GM19395 (cell line): ENCODE results near the gene SIL1.

Source experiments
- ATAC-seq: cut with Tn5 transposase; IDR thresholded peaks from one replicate; pipeline ENCODE4 v1.9.1; 2021; ENCODE audit warnings: mild to moderate bottlenecking, moderate library complexity; ENCODE audit not compliant: unreplicated experiment

SIL1 gene

DNA sequence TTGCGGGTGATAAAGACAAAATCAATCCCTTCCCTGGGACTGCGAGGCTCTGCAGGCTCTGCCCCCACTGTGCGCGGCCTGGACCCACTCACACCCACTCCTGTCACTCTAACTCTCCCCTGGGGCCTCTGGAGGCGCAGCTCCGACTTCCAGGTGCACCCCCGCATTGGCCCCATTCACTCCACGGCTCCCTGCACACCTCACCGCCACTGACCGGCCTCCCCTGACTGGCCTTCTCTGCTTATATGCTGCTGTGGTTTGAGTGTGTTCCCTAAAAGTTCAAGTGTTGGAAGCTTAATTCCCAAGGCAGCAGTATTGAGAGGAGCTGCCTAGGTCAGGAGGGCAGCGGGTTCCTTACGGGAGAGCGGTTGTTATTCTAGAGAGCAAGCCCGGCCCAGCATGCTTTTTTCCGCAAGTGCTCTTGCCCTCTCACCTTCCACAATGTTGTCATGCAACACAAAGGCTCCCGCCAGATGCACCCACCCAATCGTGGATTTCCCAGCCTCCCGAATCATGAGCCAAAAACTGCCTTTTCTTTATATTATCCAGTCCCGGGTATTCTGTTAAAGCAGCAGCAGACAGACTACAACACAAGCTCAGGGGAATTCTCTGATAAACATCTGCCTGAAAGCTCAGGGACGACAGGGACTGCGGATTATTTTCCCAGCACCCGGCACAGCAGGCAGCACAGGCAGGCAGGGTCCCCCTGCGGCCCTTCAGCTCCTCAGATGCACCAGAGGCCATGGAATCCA, 249.5 kb downstream of the SIL1 start:
- ATAC-seq, result no peak

DNA sequence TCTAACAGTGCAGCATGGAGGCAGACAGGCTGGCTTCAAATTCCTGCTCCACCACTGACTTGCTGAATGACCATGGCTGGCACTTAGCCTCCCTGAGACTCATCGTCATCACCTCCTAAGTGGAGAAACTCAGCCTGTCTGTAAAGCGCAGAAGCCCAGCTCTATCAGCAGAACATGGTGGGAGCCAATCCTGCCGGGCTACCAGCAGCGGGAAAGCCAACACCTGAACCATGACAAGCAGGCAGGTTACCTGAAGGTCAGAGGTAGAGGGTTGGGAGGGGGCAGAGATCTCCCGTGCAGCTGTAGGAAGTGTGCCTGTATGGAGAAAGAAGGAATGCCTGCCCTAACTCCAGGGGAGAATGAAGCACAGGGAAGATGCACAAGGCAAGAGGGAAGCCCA, 250.4 kb downstream of the SIL1 start:
- ATAC-seq, result no peak

DNA sequence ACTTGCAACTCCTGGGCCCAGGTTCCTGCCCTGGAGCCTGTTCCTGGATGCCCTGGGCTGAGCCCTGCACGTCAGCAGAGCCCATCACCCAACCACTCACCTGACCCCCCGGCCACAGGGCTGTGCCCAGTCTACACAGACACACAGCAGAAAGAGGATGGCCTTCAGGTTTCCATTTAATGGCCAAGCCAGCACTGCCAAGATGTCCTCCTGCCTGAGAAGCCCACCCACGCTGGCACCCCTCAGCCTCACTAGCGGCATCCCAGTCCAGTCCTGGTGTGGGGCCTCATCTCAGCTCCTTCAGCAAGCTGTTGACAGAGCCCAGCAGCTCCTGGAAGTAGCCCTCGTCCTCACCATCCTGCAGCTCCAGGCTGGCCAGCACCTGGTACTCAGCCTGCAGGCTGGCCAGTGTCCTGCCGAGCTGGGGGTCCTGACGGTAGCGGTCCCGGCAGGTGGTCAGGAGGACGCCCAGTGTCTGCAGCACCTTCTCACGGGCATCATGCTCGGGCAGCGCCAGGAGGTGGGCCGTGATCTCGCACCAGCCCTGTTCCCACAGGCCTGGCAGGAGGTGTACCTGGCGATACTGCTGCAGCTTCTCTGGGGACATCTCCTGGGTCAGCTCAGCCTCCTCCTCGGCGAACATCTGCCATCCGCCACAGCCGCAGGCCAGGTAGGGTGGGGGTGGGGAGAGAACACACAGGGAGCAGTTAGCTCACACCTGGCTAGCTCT, 251.2 kb downstream of the SIL1 start:
- ATAC-seq, result no peak

DNA sequence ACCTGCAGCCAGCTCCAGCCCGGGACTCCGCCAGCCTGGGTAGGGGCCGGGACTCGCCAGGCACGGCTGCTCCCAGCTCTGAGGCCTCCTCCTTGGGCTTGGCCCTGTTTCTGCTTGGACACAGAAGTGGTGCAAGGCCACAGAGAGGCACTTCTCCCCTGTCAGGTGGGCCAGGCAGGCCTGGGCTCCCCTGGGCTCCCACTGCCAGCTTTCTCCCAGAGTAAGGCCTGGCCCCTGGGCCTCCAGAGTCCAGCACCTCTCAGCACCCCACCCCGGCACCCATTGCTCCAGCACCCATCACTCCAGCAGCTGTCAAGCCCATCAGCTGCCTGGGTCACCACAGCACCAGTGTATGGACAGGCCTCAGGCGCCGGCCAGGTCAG, 251.9 kb downstream of the SIL1 start:
- ATAC-seq, result no peak

DNA sequence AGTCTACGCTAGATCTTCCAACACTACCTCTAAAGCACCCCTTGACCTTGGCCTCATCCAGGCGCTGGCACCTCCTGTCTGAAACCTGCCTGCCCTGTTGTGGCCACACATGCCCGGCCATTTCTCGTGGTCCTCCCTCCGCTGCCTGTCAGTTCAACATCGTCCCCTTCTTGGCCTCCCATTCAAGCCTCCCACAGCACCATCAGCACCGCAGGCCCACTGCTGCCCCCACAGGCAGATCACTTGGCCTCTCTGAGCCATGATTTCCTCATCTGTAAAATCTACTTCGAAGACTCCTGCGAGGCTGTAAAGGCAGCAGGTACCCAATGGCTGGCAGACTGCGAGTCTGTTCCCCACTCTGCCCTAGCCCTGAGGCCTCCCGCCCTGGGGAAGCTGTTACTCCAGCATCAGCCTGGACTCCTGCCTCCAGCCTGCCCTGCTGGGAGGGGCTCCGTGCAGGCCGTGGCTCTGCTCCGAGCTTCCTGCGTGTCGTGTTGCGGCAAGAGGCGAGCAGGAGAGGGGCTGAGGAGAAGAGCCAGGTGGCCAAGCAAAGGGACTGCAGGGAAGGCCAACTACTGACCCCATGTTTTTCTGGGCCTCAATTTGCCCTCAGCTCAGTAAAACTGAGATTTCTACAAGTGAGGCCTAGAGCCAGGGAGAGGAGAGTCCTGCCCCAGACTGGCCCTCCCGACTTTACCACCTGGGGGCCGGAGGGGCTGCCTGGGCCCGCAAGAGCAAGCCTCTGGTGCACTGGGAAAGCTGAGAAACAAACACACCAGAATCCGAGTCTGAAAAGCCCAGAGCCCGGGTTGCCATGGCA, 252.5 kb downstream of the SIL1 start:
- ATAC-seq, result no peak

DNA sequence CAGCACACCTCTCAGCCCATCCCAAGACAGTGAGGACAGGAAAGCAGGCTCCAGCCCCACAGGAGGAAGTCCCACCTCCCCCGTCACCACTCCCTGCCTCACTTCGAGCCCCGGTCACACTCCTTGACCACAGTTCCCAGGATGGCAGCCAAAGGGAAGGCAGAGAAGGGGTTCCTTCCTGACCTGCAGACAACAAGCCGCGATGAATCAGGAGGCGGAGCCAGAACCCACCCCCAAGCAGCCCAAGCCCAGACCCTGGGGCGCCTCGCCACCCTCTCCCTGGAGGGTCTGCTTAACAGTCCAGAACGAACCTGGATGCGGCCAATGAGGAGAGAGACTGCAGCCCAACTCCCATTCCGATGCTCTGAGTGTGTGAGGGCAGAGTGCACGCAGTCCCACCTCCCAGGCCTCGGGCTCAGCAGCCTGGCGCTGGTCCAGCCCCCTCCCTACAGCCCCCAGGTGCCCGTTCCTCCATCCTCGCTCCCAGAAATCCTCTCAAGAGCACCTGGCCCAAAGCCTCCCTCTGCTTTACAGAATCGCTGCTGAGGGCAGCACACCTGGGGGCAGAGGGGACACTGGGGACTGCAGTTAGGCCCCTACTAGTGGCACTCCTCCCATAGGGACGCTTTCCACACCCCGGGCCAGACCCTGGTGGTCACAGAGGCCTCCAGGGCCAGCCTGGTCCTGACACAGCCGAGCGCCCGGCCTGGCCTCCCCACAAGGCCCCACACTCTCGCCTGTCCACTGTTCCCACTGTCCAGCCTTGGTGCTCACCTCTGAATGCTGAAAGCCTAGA, 253.4 kb downstream of the SIL1 start:
- no peak for ATAC-seq

DNA sequence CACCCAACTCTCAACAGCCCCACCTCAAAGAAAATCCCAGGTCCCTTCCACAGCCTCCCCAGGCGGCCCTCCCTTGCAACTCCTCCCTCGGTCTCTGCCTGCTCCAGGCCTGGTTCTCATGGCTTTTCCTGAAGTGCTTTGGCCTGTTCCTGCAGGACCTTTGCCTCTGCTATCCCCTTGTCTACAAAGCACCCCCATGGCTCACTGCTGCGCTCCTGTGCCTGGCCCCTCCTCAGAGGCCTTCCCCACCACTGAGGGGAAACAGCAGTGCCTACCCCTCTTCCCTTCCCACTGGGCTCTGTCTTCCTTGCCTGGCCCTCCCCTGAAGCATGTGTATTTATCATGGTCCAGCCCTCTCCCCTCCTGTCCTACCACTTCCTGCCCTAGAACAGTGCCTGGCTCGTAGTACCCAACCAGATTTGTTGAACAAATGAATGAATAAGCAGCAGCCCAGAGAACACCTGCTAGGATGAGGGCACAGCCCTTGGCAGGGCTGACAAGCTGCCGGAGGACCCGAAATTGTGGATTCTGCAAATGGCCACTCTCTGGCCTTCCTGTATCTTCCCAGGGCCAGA, 254.5 kb downstream of the SIL1 start:
- no peak for ATAC-seq

DNA sequence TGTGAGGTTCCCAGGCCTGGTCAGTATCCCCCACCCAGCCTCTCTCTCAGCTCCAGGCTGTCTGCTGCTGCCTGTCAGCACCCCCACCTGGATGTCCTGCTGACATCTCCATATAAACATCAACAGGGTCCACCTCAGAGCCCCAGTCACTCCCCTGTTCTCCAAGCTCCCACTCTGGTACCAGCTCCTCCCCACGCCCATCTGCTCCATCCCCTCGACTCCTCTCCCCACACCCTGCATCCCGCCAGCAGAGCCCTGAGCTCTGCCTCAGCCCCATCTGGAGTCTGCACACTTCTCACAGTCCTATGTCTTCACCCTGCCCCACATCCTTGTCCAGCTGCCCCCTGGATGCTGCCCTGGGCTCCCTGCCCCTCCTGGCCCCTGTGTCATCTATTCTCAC, 255.3 kb downstream of the SIL1 start:
- ATAC-seq, result no peak

DNA sequence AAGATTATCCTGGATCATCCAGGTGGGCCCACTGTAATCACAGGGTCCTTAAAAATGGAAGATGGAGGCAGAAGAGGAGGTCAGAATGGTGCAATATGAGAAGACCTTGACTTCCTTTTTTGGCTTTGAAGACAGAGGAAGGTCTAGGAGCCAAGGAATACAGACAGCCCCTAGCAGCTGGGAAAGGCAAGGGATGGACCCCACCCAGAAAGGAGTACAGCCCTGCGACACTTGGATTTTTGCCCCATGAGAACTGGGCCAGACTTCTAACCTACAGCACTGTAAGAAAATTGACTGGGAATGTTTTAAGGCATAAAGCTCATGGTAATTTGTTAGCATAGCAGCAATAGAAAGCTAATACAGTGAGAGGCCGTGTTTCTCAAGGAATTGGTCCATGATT, 256.1 kb downstream of the SIL1 start:
- no peak for ATAC-seq

DNA sequence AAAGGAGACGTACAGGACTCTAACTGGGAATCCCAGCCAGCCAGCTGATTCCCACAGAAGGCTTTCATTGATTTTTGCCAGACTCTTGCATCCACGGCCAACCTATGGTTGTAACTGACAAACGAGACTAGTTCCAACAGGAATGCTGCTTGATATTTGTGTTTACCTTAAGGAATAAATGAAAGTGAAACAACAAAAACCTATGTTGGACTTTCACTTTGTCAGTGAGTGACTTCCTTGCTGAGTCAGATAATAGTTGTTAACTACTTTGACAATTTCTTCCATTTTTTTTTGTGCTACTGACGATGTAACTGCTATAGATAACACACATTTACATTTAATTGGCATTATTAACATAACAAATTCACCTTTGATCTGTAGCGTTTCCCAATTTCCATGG, 259.6 kb downstream of the SIL1 start:
- no peak for ATAC-seq

DNA sequence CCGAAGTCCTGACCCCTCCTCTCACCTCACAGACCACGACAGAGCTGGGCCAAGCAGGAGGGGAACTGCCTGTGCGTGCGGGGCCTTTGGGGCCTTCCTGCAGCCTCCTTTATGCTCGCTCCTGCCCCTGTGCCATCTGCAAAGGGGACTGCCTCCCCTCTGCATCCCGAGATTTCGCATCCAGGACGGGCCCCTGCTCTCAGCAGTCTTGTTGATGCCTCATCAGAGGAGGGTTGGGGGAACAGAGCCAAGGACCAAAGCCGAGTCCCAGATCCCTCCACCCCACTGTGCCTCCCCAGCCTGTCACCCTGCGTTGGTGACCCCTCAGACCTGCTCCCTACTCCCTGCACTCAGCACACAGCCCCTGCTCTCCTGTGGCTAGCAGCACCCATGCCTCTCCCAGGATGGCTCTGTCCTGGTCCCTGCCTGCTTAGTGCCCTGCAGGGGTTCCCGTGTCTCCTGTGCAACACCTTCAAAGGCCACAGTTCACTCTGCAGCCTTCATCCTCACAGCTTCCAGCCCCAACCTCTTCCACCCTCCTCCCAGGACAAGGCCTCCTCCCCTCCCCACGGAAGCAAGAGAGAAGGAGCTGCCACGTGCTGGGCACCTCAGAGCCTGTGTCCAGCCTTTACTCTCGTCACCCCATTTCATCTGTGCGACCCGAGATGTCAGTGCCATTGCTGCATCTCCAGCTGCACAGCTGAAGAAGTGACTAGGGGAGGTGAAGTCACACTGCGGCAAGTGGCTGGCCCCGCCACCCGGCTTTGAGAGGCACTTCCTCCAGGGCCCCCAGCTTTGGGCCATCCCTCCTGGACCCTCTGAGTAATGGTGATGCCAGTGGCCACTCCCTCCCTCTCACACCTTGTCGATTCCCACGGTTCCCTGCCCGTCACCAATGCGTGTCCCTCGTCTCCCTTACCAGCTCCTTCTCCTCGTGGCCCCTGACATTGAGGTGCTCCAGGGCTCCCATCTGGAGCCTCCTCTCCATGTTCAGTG, 260.5 kb downstream of the SIL1 start:
- ATAC-seq, result no peak

DNA sequence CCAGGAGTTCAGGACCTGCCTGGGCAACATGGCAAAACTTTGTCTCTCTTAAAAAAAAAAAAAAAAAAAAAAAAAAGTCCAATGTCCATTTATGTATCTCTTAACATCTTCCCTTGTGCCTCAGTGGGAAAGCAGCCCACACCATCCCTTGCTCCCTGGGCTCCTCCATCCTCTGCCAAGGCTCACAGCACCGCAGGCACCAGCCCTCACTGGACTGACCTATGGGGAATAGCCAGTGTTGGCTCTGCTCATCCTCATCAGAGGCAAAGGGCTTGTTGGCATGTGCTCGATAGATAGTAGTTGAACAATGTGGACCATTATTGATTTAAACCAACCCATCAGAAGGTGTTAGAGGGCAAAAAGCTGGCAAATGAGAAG, 261.2 kb downstream of the SIL1 start:
- no peak for ATAC-seq

DNA sequence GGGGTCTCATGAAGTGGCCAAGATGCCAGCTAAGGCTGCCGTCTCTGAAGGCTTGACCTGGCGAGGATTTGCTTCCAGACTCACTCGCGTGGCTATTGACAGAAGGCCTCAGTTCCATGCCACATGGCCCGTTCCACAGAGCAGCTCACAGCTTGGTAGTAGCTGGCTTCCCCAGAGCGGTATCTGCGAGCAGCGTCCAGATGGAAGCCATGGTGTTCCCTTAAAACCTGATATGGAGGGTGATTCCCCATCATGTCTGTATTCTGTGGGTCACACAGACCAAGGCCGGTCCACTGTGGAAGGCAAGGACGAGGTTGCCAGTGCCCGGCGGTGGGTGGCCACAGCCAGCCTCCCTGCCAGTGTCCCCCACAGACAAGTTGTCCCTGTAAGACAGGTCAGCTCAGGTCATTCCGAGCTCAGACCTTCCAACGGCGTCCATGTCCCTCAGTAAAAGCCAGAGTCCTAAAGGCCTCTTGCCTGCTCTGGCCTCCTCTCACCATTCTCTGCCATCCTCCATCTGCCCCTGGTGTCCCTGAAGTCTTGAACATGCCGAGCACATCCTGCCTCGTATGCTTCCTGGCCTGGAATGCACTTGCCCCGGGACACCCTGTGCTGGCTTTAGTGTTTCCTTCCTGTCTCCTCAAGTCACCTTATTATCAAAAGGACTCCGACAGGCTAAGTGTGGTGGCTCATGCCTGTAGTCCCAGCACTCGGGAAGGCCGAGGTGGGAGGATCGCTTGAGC, 261.8 kb downstream of the SIL1 start:
- no peak for ATAC-seq

DNA sequence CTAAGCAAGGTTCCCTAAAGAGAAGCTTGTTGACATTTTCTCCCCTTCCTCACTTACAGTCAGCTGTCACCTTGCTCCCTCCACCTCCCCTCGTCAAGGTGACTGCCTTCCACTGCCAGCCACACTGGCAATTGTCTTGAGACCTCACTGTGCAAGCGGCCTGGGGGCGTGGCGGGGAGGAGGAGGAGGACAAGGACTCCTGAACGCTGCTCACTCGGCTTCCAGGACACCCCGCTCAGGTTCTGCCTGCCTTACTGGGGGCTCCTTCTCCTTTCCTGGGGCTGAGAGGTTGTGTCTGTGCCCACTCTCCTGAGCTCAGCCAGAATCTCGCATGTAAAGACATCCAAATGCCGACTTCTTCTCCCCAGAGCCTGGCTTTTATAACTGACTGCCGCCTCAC, 262.7 kb downstream of the SIL1 start:
- no peak for ATAC-seq

DNA sequence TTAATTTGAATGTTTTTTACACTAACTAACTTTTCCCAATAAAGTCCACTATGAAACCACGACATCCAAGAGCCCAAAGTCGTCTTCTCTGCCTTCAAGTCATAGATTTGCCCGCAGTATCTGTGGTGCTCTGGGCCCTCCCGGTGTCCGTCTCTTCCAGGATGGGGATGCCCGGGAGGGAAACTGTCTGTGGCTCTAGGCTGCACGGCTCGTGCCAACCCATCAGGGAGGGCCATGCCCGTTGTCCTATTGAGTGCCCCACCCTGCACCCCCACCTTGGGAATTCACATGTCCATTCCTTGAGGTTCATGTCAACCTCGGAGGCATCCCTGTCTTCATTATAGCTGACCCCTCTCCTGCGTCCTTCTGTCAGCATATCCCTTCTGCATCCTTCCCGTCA, 263.2 kb downstream of the SIL1 start:
- no peak for ATAC-seq

DNA sequence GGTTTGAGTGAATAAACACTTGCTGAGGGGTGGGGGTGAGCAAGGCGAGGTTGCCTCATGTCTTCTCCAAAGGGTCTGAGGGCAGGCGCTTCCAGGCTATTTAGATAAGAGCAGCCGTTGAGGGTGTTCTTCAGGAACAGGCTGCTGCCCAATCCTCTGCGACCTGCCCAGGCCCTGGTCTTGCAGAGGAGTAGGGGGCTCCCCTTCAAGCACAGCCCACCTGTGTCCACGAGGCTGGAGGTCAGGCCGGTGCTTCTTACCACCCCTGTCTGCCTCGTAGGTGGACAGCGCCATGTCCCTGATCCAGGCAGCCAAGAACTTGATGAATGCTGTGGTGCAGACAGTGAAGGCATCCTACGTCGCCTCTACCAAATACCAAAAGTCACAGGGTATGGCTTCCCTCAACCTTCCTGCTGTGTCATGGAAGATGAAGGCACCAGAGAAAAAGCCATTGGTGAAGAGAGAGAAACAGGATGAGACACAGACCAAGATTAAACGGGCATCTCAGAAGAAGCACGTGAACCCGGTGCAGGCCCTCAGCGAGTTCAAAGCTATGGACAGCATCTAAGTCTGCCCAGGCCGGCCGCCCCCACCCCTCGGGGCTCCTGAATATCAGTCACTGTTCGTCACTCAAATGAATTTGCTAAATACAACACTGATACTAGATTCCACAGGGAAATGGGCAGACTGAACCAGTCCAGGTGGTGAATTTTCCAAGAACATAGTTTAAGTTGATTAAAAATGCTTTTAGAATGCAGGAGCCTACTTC, 264.5 kb downstream of the SIL1 start:
- ATAC-seq, result no peak

DNA sequence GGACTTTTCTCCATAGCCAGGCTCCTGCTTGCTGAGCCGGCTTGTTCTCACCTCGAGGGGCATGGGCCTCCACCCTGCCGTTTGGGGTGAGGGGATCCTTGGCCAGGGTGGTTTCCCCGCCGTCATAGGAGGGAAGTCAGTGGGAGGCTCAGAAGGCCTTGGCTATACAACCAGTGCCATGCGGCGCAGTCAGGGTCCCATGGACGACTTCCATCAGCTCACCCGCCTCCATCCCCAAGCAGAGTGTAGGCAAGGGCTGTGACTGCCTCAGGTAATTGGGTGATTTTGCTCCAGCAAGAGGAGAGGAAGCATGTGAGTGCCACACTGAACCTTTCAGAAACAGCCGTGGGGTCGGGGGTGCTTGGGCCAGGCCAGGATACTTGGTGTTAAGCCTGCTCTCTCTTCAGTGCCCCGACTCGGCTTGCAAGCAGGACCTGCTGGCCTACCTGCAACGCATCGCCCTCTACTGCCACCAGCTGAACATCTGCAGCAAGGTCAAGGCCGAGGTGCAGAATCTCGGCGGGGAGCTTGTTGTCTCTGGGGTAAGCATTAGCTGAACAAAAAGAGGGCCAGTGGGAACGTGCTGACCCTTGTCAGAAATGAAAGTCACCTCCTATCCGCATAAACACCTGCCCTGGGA, 265.9 kb downstream of the SIL1 start:
- ATAC-seq, result no peak
